Osteocyte (in vitro differentiated cells): ENCODE measurements around the gene PHACTR1. TPM values are rescaled to one million over a fixed set of nuclear protein-coding genes. Genes with fewer than 3 reads are reported as not detected.

Experiments
- DNase-seq: peaks from one replicate; pipeline ENCODE4 v3.0.0; 2021; ENCODE audit warnings: mixed read lengths; ENCODE audit not compliant: unreplicated experiment; ENCODE audit errors: extremely low spot score
- H3K27ac Mint-ChIP-seq: one replicate; pipeline ENCODE4 v1.8.0; 2021; ENCODE audit warnings: mild to moderate bottlenecking, mixed read lengths; ENCODE audit not compliant: unreplicated experiment
- H3K27me3 Mint-ChIP-seq: one replicate; pipeline ENCODE4 v1.8.0; 2021; ENCODE audit warnings: mixed read lengths; ENCODE audit not compliant: unreplicated experiment
- H3K36me3 Mint-ChIP-seq: one replicate; pipeline ENCODE4 v1.8.0; 2021; ENCODE audit warnings: mixed read lengths; ENCODE audit not compliant: unreplicated experiment
- H3K4me1 Mint-ChIP-seq: one replicate; pipeline ENCODE4 v1.8.0; 2021; ENCODE audit warnings: mixed read lengths; ENCODE audit not compliant: unreplicated experiment
- H3K4me3 Mint-ChIP-seq: one replicate; pipeline ENCODE4 v1.8.0; 2021; ENCODE audit warnings: mild to moderate bottlenecking, moderate library complexity, mixed read lengths; ENCODE audit not compliant: unreplicated experiment
- H3K9me3 Mint-ChIP-seq: one replicate; pipeline ENCODE4 v1.8.0; 2021; ENCODE audit warnings: mixed read lengths; ENCODE audit not compliant: unreplicated experiment
- CTCF ChIP-seq: fragments of 200-600 bp; sonication (generic); IDR thresholded peaks from 2 replicates; pipeline ENCODE4 v1.5.0; 2021; ENCODE audit warnings: antibody characterized with exemption, mild to moderate bottlenecking, moderate library complexity
- total RNA-seq: library from RNA; stranded (reverse); gene quantifications from 2 replicates; pipeline ENCODE4 v1.2.1, GENCODE V29; 2021

The PHACTR1 gene
- total RNA-seq, 1 donor from 2014 or later: 1.0 TPM

- Mint-ChIP-seq H3K27me3 (peaks cover 3% of the 10 kb centered on the region), H3K4me1 (no peaks in the 10 kb centered on the region), H3K36me3 (no peaks in the 10 kb centered on the region), H3K9me3 (no peaks in the 10 kb centered on the region), H3K27ac (no peak overlapping the region), H3K4me3 (no peak overlapping the region)
- TF ChIP-seq CTCF: no peak
- DNase-seq: no peak
These were observed 219.1 kb downstream of the PHACTR1 start for GRCh38 chr6:12935637-12936036.

GRCh38 chr6:12937971-12938370 lies 221.4 kb downstream of the PHACTR1 start:
- no peak for DNase-seq
- Mint-ChIP-seq H3K27ac (no peak overlapping the region), H3K27me3 (peaks cover 3% of the 10 kb centered on the region), H3K4me3 (no peak overlapping the region), H3K9me3 (no peaks in the 10 kb centered on the region), H3K4me1 (no peaks in the 10 kb centered on the region), H3K36me3 (no peaks in the 10 kb centered on the region)
- no peak for TF ChIP-seq CTCF

- TF ChIP-seq CTCF: no peak
- no peaks in the 10 kb centered on the region for H3K9me3 Mint-ChIP-seq
- H3K36me3 Mint-ChIP-seq: no peaks in the 10 kb centered on the region
- H3K4me3 Mint-ChIP-seq: no peak overlapping the region
- H3K4me1 Mint-ChIP-seq: no peaks in the 10 kb centered on the region
- no peak overlapping the region for H3K27ac Mint-ChIP-seq
- no peak for DNase-seq
- peaks cover 3% of the 10 kb centered on the region for H3K27me3 Mint-ChIP-seq
These were observed 222.7 kb downstream of the PHACTR1 start for GRCh38 chr6:12939314-12939713.

GRCh38 chr6:12941422-12941821 lies 224.9 kb downstream of the PHACTR1 start:
- Mint-ChIP-seq H3K36me3 (no peaks in the 10 kb centered on the region), H3K27me3 (peaks cover 3% of the 10 kb centered on the region), H3K4me1 (no peaks in the 10 kb centered on the region), H3K4me3 (no peak overlapping the region), H3K9me3 (no peaks in the 10 kb centered on the region), H3K27ac (no peak overlapping the region)
- no peak for TF ChIP-seq CTCF
- DNase-seq: no peak

GRCh38 chr6:12943549-12943948 lies 227.0 kb downstream of the PHACTR1 start:
- DNase-seq: no peak
- Mint-ChIP-seq H3K36me3 (no peaks in the 10 kb centered on the region), H3K9me3 (peaks cover 2% of the 10 kb centered on the region), H3K4me1 (no peaks in the 10 kb centered on the region), H3K27me3 (peaks cover 6% of the 10 kb centered on the region), H3K27ac (no peak overlapping the region), H3K4me3 (no peak overlapping the region)
- no peak for TF ChIP-seq CTCF
